ENCODE results near the gene LRP1B.

DNA sequence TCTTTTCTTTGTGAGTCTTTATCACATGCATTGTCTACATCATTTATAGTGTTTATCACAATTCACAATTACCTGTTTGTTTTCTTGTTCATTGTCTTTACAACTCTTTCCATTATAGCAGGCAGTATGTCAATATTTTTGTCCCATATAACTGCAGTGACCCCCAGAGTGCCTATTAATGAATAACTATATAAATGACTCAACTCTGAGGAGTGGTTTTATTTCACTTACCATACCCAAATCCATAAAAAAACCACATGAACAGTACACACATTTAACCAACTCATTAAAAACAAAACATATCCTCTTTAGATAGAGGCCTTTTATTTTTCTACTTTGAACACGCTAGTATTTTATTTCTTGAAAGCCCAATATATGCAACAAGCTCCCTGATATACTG, 1931.5 kb downstream of the LRP1B start:
- TF ChIP-seq, protein P1, sequence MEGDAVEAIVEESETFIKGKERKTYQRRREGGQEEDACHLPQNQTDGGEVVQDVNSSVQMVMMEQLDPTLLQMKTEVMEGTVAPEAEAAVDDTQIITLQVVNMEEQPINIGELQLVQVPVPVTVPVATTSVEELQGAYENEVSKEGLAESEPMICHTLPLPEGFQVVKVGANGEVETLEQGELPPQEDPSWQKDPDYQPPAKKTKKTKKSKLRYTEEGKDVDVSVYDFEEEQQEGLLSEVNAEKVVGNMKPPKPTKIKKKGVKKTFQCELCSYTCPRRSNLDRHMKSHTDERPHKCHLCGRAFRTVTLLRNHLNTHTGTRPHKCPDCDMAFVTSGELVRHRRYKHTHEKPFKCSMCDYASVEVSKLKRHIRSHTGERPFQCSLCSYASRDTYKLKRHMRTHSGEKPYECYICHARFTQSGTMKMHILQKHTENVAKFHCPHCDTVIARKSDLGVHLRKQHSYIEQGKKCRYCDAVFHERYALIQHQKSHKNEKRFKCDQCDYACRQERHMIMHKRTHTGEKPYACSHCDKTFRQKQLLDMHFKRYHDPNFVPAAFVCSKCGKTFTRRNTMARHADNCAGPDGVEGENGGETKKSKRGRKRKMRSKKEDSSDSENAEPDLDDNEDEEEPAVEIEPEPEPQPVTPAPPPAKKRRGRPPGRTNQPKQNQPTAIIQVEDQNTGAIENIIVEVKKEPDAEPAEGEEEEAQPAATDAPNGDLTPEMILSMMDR (IDR thresholded peaks at IDR 0.05), result no peak
- no peak for TF ChIP-seq ZFX (IDR thresholded peaks at IDR 0.05; ENCODE audit: borderline replicate concordance)
